ENCODE data around the gene DNAAF8. TPM values are rescaled to one million over a fixed set of nuclear protein-coding genes. Genes with fewer than 3 reads are reported as not detected.

DNAAF8 gene
- polyA plus RNA-seq, 1 donor from 2014 or later, result 3.4 TPM

- Histone ChIP-seq H3K27me3 (ENCODE audit: insufficient read depth, low read depth, low read length) (no peaks in the 10 kb centered on the region), H2AFZ (ENCODE audit: low read depth, low read length) (no peak overlapping the region), H3F3A (ENCODE audit: insufficient read depth, low read length, poor library complexity, severe bottlenecking) (no peaks in the 10 kb centered on the region), H3K4me2 (ENCODE audit: low read length) (no peak overlapping the region), H3K9me2 (ENCODE audit: insufficient read depth, low read length) (no peaks in the 10 kb centered on the region), H3K36me3 (ENCODE audit: insufficient read depth, low read length) (no peaks in the 10 kb centered on the region), H3K9me3 (ENCODE audit: low read length) (no peaks in the 10 kb centered on the region), H3K27ac (ENCODE audit: low read length) (no peak overlapping the region), H3K79me2 (replicated peaks; ENCODE audit: insufficient read depth, low read length) (peaks cover 3% of the 10 kb centered on the region), H4K20me1 (ENCODE audit: insufficient read depth) (no peaks in the 10 kb centered on the region), H3K4me3 (ENCODE audit: low read length) (no peak overlapping the region), H3K9ac (ENCODE audit: low read length) (no peak overlapping the region)
- TF ChIP-seq SMC3 (conservative IDR thresholded peaks at IDR 0.05; ENCODE audit: poor library complexity) (no peak), MXI1 (conservative IDR thresholded peaks at IDR 0.05; ENCODE audit: poor library complexity, severe bottlenecking) (no peak), POLR2AphosphoS5 (IDR thresholded peaks at IDR 0.05) (no peak), EZH2 (IDR thresholded peaks at IDR 0.05; ENCODE audit: borderline replicate concordance, insufficient read depth, low read length, poor library complexity, severe bottlenecking) (no peak), EP300 (conservative IDR thresholded peaks at IDR 0.05; ENCODE audit: poor library complexity, severe bottlenecking) (no peak), RAD21 (conservative IDR thresholded peaks at IDR 0.05) (no peak), TAF1 (IDR thresholded peaks at IDR 0.05; ENCODE audit: low read depth) (no peak)
- TF ChIP-seq, protein P1, sequence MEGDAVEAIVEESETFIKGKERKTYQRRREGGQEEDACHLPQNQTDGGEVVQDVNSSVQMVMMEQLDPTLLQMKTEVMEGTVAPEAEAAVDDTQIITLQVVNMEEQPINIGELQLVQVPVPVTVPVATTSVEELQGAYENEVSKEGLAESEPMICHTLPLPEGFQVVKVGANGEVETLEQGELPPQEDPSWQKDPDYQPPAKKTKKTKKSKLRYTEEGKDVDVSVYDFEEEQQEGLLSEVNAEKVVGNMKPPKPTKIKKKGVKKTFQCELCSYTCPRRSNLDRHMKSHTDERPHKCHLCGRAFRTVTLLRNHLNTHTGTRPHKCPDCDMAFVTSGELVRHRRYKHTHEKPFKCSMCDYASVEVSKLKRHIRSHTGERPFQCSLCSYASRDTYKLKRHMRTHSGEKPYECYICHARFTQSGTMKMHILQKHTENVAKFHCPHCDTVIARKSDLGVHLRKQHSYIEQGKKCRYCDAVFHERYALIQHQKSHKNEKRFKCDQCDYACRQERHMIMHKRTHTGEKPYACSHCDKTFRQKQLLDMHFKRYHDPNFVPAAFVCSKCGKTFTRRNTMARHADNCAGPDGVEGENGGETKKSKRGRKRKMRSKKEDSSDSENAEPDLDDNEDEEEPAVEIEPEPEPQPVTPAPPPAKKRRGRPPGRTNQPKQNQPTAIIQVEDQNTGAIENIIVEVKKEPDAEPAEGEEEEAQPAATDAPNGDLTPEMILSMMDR (IDR thresholded peaks at IDR 0.05; ENCODE audit: poor library complexity, severe bottlenecking), result no peak
- TF ChIP-seq, protein P2, sequence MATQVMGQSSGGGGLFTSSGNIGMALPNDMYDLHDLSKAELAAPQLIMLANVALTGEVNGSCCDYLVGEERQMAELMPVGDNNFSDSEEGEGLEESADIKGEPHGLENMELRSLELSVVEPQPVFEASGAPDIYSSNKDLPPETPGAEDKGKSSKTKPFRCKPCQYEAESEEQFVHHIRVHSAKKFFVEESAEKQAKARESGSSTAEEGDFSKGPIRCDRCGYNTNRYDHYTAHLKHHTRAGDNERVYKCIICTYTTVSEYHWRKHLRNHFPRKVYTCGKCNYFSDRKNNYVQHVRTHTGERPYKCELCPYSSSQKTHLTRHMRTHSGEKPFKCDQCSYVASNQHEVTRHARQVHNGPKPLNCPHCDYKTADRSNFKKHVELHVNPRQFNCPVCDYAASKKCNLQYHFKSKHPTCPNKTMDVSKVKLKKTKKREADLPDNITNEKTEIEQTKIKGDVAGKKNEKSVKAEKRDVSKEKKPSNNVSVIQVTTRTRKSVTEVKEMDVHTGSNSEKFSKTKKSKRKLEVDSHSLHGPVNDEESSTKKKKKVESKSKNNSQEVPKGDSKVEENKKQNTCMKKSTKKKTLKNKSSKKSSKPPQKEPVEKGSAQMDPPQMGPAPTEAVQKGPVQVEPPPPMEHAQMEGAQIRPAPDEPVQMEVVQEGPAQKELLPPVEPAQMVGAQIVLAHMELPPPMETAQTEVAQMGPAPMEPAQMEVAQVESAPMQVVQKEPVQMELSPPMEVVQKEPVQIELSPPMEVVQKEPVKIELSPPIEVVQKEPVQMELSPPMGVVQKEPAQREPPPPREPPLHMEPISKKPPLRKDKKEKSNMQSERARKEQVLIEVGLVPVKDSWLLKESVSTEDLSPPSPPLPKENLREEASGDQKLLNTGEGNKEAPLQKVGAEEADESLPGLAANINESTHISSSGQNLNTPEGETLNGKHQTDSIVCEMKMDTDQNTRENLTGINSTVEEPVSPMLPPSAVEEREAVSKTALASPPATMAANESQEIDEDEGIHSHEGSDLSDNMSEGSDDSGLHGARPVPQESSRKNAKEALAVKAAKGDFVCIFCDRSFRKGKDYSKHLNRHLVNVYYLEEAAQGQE (IDR thresholded peaks at IDR 0.05; ENCODE audit: borderline replicate concordance), result no peak
These were observed 37.3 kb downstream of the DNAAF8 start for GRCh38 chr16:4771646-4772045.

DNA sequence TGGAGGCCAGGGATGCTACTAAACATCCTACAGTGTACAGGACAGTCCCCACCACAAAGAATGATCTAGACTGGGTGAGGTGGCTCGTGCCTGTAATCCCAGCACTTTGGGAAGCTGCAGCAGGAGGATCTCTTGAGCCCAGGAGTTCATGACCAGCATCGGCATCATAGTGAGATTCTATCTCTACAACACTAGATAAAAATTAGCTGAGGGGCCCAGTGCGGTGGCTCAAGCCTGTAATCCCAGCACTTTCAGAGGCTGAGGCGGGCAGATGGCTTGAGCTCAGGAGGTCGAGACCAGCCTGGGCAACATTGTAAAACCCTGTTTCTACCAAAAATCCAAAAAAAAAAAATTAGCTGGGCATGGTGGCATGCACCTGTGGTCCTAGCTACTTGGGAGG lies 38.0 kb downstream of the DNAAF8 start:
- no peaks in the 10 kb centered on the region for H3K79me2 ChIP-seq (replicated peaks; ENCODE audit: insufficient read depth, low read length)
- H3K9me2 ChIP-seq (ENCODE audit: insufficient read depth, low read length), result no peaks in the 10 kb centered on the region
- H3K9ac ChIP-seq (ENCODE audit: low read length), result no peak overlapping the region
- no peaks in the 10 kb centered on the region for H3K36me3 ChIP-seq (ENCODE audit: insufficient read depth, low read length)
- H3K4me3 ChIP-seq (ENCODE audit: low read length), result no peak overlapping the region
- no peaks in the 10 kb centered on the region for H4K20me1 ChIP-seq (ENCODE audit: insufficient read depth)
- no peak overlapping the region for H3K27ac ChIP-seq (ENCODE audit: low read length)
- no peaks in the 10 kb centered on the region for H3K9me3 ChIP-seq (ENCODE audit: low read length)
- no peaks in the 10 kb centered on the region for H3F3A ChIP-seq (ENCODE audit: insufficient read depth, low read length, poor library complexity, severe bottlenecking)
- TF ChIP-seq POLR2AphosphoS5 (IDR thresholded peaks at IDR 0.05), result no peak
- no peak for TF ChIP-seq TAF1 (IDR thresholded peaks at IDR 0.05; ENCODE audit: low read depth)
- TF ChIP-seq MXI1 (conservative IDR thresholded peaks at IDR 0.05; ENCODE audit: poor library complexity, severe bottlenecking), result no peak
- TF ChIP-seq EP300 (conservative IDR thresholded peaks at IDR 0.05; ENCODE audit: poor library complexity, severe bottlenecking), result no peak
- TF ChIP-seq, protein P2 (IDR thresholded peaks at IDR 0.05; ENCODE audit: borderline replicate concordance), result no peak
- TF ChIP-seq EZH2 (IDR thresholded peaks at IDR 0.05; ENCODE audit: borderline replicate concordance, insufficient read depth, low read length, poor library complexity, severe bottlenecking), result no peak
- TF ChIP-seq, protein P1 (IDR thresholded peaks at IDR 0.05; ENCODE audit: poor library complexity, severe bottlenecking), result no peak
- TF ChIP-seq SMC3 (conservative IDR thresholded peaks at IDR 0.05; ENCODE audit: poor library complexity), result no peak
- no peak overlapping the region for H3K4me2 ChIP-seq (ENCODE audit: low read length)
- H2AFZ ChIP-seq (ENCODE audit: low read depth, low read length), result no peak overlapping the region
- no peaks in the 10 kb centered on the region for H3K27me3 ChIP-seq (ENCODE audit: insufficient read depth, low read depth, low read length)
